ENCODE measurements around the gene CMAS.
"Not testable (repeated sequence)": the region's sequence is repeated elsewhere in the genome, so short reads cannot be mapped to it uniquely, and the experiment has no call there.

Gene CMAS

GRCh38 chr12:22047494-22047893 is 1.5 kb downstream of the CMAS start:
- no peak for DNase-seq (ENCODE audit: low read depth in 2 of 2)

DNA sequence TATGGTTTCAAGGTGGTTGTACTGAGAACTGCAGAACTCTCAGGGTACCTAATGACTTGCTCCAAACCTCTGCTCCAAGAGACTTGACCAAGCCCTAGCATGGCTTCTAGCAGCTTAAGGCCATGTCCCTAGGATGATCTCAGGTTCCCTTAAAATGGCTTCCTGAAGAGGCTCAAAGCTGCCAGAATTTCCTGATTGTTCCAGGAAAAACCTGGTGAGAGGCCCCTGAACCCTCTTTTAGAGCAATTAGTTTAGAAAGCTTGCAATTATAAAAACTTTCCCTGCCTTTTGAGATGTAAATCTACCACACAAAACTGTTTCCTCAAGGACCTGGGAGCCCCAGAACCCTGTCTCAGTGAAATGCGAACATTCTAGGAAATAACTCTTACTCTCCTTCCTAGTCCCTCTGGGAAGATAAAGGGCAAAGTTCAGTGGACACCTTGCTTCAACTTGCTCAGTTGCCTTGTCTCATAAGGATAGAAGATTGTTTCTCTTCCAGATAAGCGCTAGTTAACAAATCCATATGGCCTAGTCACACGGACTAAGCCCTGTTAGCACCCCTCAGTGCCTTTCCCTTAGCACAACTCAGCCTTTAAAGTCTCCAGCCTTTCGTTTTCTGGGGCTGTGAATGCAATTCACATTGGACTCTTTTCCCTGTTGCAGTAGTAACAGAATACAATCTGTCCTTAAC is 2.5 kb downstream of the CMAS start:
- no peak for DNase-seq (ENCODE audit: low read depth in 2 of 2)

GRCh38 chr12:22050078-22050477 is 4.1 kb downstream of the CMAS start:
- DNase-seq (ENCODE audit: low read depth in 2 of 2): no peak

- no peak for DNase-seq (ENCODE audit: low read depth in 2 of 2)
Observed at GRCh38 chr12:22051114-22051698, 5.2 kb downstream of the CMAS start.

GRCh38 chr12:22052994-22053393 is 7.0 kb downstream of the CMAS start:
- not testable (repeated sequence) for DNase-seq (ENCODE audit: low read depth in 2 of 2)

GRCh38 chr12:22054155-22054554 is 8.1 kb downstream of the CMAS start:
- no peak for DNase-seq (ENCODE audit: low read depth in 2 of 2)

GRCh38 chr12:22056607-22057006 is 10.6 kb downstream of the CMAS start:
- DNase-seq (ENCODE audit: low read depth in 2 of 2): no peak

DNA sequence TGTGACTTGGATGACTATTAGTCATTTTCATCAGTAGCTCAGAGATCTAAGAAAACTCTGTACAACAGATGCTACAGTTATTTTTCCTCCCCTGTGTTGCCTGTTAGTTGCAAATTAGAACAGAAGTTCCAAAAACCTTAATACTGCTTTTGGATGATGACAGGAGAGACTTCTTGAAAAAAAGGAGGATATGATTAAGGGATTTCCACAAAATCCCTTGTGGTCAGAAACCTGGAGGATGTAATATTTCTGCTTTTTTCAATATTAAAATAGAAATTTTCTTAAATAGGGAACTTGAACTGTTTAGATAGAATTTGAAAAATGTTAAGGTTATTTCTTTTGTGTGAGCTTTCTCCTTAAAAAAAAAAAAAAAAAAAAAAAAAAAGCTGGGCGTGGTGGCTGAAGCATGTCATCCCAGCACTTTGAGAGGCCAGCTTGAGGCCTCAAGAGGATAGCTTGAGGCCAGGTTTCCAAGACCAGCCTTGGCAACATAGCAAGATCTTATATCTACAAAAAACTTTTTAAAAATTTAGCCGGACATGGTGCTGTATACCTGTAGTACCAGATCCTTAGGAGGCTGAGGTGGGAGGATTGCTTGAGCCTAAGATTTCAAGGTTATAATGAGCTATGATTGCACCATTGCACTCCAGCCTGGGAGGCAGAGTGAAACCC is 14.1 kb downstream of the CMAS start:
- DNase-seq (ENCODE audit: low read depth in 2 of 2): no peak

GRCh38 chr12:22064968-22065367 is 18.9 kb downstream of the CMAS start:
- DNase-seq (ENCODE audit: low read depth in 2 of 2): no peak

- DNase-seq (ENCODE audit: low read depth in 2 of 2): no peak
Observed at GRCh38 chr12:22066310-22066709, 20.3 kb downstream of the CMAS start.

DNA sequence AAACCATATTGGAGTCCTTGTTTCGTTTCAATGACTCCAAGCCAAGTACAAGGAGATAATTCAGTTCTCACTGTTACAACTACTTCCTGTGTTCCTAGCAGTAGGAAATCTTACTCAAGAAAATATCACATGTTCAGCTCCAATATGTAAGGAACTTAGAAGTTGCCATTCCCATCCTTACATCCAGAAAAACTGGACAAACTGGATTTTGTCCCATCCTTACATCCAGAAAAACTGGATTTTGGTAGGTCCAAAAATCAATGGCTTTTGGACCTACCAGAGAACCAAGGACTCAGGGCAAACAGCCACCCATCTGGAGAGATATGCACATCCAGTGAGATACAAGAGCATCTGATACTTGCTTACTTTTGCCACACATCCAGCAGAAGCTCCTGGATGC is 23.8 kb downstream of the CMAS start:
- no peak for DNase-seq (ENCODE audit: low read depth in 2 of 2)

- no peak for DNase-seq (ENCODE audit: low read depth in 2 of 2)
Observed at GRCh38 chr12:22082190-22082701, 36.2 kb downstream of the CMAS start.

DNA sequence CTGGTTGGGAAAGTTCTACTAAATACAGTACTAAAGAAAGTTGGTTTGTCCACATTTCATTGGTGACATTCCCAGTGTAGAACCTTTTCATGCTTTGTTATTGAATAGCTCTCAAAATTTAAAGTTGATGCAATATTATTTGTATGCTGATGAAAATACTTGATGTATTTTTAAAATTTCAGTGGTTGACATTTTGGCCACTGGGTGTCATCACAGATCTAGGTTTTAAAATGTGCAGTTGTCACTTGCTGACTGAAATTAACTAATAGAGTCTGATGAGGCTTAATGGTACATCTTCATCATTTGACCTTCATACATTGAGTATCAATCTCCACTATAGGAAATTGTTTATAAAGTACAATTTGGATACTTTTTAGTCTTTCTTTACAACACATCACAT is 37.1 kb downstream of the CMAS start:
- no peak for DNase-seq (ENCODE audit: low read depth in 2 of 2)

GRCh38 chr12:22084852-22085251 is 38.8 kb downstream of the CMAS start:
- DNase-seq (ENCODE audit: low read depth in 2 of 2): no peak

DNA sequence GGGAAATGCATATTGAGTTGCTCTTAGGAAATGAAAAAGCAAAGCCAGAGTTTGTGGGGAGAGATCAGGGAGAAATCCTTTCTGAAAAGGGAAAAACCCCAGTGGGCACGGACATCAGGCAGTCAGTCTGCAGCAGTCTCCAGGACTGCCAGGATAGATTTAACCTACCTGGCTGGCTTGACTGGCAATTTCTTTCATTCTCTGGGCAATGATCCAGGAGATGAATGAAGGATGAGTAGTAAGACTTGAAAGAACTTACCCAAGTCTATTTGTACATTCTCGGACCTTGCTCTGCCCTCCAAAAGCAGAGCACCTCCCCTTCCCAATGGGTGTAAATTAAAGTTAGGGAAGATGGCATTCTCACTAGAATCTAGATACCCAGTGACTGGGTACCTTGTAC is 42.9 kb downstream of the CMAS start:
- no peak for DNase-seq (ENCODE audit: low read depth in 2 of 2)

DNA sequence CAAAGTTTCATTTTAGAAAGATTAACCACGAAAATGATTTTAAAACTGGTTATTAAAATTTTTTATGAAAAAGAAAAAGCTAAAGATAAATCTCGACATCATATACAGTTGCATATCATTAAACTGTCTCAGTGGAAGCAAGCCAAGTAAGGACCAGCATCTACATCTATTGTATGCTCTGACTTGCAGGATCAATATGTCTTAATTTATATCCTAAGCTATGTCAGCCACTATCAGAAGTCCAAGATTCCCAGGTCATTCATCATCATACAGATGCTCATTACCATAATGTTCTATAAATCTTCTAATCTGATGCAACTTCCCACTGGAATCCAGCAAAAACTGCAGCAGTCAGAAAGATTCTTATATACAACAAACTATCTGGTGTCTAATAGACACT is 43.5 kb downstream of the CMAS start:
- no peak for DNase-seq (ENCODE audit: low read depth in 2 of 2)

GRCh38 chr12:22099062-22099461 is 53.0 kb downstream of the CMAS start:
- DNase-seq (ENCODE audit: low read depth in 2 of 2): not testable (repeated sequence)

GRCh38 chr12:22100958-22101748 is 55.1 kb downstream of the CMAS start:
- DNase-seq (ENCODE audit: low read depth in 2 of 2): no peak

DNA sequence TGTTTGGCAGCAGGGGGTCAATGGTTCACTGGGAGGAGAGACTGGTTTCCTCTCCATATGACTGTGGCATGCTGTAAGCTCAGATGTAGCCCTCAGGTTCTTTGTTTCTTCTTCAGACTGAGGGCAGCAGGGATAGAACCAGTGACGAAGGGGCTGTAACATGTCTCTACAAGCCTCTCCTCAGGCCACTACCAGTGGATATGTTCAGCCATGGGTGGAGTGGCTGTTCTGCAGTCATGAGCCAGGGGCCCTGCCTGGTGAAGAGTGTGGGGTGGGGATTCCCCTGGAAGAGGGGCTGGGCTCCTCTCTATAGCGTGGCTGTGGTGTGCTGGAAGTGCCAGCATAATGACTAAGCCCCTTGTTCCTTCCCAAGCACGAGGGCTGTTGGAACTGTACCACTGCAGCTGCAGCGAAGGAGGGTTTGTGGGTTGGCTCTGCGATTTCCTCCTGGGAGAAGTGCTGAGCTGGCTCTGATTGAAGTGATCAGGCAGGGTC is 55.8 kb downstream of the CMAS start:
- no peak for DNase-seq (ENCODE audit: low read depth in 2 of 2)

- DNase-seq (ENCODE audit: low read depth in 2 of 2): no peak
Observed at GRCh38 chr12:22103418-22103817, 57.4 kb downstream of the CMAS start.

DNA sequence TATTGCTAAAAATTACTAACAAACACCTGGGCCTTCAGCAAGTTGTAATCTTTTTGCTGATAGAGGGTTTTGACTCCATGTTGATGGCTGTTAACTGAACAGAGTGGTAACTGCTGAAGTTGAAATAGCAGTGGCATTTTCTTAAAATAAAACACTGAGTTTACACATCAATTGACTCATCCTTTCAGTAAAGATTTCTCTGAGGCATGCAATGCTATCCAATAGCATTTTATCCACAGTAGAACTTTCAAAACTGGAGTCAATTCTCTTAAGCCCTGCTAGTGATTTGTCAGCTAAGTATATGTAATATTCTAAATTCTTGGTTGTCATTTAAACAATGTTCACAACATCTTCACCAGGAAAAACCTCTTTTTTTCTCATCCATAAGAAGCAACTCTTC is 59.5 kb downstream of the CMAS start:
- DNase-seq (ENCODE audit: low read depth in 2 of 2): no peak

- no peak for DNase-seq (ENCODE audit: low read depth in 2 of 2)
Observed at GRCh38 chr12:22110176-22110575, 64.2 kb downstream of the CMAS start.
